Right lobe of liver (tissue), 6 donors: Measurements from ENCODE around the gene ATP6V1D. TPM values are rescaled to one million over a fixed set of nuclear protein-coding genes. Genes with fewer than 3 reads are reported as not detected.
"Not testable (repeated sequence)": the region's sequence is repeated elsewhere in the genome, so short reads cannot be mapped to it uniquely, and the experiment has no call there.

Experiments used
- ATAC-seq, 4 donors: fragments of 200-7000 bp; cut with Tn5 transposase; one replicate each; pipeline ENCODE4 v1.9.1; 2020; ENCODE audit warnings: mild to moderate bottlenecking in 4 of 4, moderate library complexity in 4 of 4
- DNase-seq, 3 donors: peaks; one replicate each; pipeline ENCODE4 v3.0.0-alpha.2; 2020
- H3K27ac ChIP-seq, 3 donors: fragments of 200-600 bp; one replicate each; pipeline ENCODE4 v1.8.0; 2022
- H3K27me3 ChIP-seq, 2 donors: fragments of 200-600 bp; one replicate each; pipeline ENCODE4 v1.8.0; 2022
- H3K36me3 ChIP-seq, 4 donors: fragments of 200-600 bp; sonication (generic) in 1 of 4; one replicate each; pipeline versions ENCODE4 v1.5.1 to v1.8.0; 2017 to 2022; ENCODE audit warnings: control low read depth in 1 of 4
- H3K4me1 ChIP-seq, 4 donors: fragments of 200-600 bp; sonication (generic) in 1 of 4; one replicate each; pipeline versions ENCODE4 v1.5.1 to v1.8.0; 2017 to 2022; ENCODE audit warnings: control low read depth in 1 of 4
- H3K4me3 ChIP-seq, 3 donors: fragments of 200-600 bp; one replicate each; pipeline ENCODE4 v1.8.0; 2022
- H3K9me3 ChIP-seq, 4 donors: fragments of 200-600 bp; sonication (generic) in 1 of 4; one replicate each; pipeline versions ENCODE4 v1.5.1 to v1.8.0; 2017 to 2022; ENCODE audit warnings: control low read depth in 1 of 4
- CTCF ChIP-seq, 4 donors: fragments of 200-600 bp in 3 of 4; fragments of 450-650 bp in 1 of 4; IDR thresholded peaks; one replicate each; pipeline versions ENCODE4 v1.5.1 to v1.8.0; 2016 to 2022; ENCODE audit warnings: antibody characterized with exemption in 4 of 4, mild to moderate bottlenecking in 2 of 4
- POLR2A ChIP-seq: fragments of 450-650 bp; IDR thresholded peaks from one replicate; pipeline ENCODE4 v1.6.1; 2017; ENCODE audit warnings: antibody characterized with exemption, mild to moderate bottlenecking
- WGBS: methylation state at CpG from one replicate; pipeline ENCODE4 v1.1.6; 2018; ENCODE audit warnings: low coverage, low lambda C conversion rate; ENCODE audit not compliant: insufficient coverage; ENCODE audit errors: missing lambda C conversion rate; 5-methylcytosine and 5-hydroxymethylcytosine counted together
- intact Hi-C, 2 donors: fragments of 100-400 bp; cut with DNase I; formaldehyde crosslinking; loops; one replicate each; pipeline versions ENCODE4 v1.11.2 to v1.14.1; 2022
- total RNA-seq, 6 experiments: library from RNA; depleted of rRNA in 2 of 6; stranded (reverse); fragments of >200 nt in 2 of 6; fragmentation: NEBNext Ultra II Directional in 3 of 6; extraction: Animal tissue kit (Norgen Biotek cat#: 25700) in 3 of 6; gene quantifications; one replicate each; pipeline versions ENCODE4 v1.1.0 to v1.2.4, GENCODE V29; 2016 to 2023
- donor health status: DM: no; HTN: yes; CAD: no.
- donor health status: DM: no; HTN: no; CAD: no.
- donor health status: DM: no; HTN: no; CAD: no.
- donor health status: DM: no; HTN: yes; CAD: no.
- donor health status: DM: no; HTN: yes; CAD: no.

ATP6V1D gene
- total RNA-seq, 6 experiments from 2014 or later, result 20.4 to 37.4 (median 27.9) TPM

GRCh38 chr14:67357186-67357968 lies 2.2 kb downstream of the ATP6V1D start:
- Histone ChIP-seq H3K36me3 (peaks cover 0 to 8% (median 0%) of the 10 kb centered on the region in 4 donors), H3K4me1 (peaks cover 0 to 27% (median 9%) of the 10 kb centered on the region in 4 donors), H3K27ac (no peak overlapping the region), H3K4me3 (no peak overlapping the region), H3K9me3 (no peaks in the 10 kb centered on the region), H3K27me3 (no peaks in the 10 kb centered on the region)
- ATAC-seq (no peak), DNase-seq (no peak)
- no peak for TF ChIP-seq CTCF (IDR thresholded peaks at IDR 0.05)
- 58% methylated on average over 4 of the region's 4 CpGs for WGBS
- intact Hi-C loops, result no loop called here

GRCh38 chr14:67352055-67352454 lies 7.5 kb downstream of the ATP6V1D start:
- Histone ChIP-seq H3K27me3 (no peaks in the 10 kb centered on the region), H3K4me3 (no peak overlapping the region), H3K4me1 (no peaks in the 10 kb centered on the region), H3K9me3 (no peaks in the 10 kb centered on the region), H3K36me3 (peaks cover 0 to 53% (median 12%) of the 10 kb centered on the region in 4 donors), H3K27ac (no peak overlapping the region)
- 90% methylated on average over 5 of the region's 5 CpGs for WGBS
- ATAC-seq (no peak), DNase-seq (no peak)
- TF ChIP-seq POLR2A, result no peak
- intact Hi-C loops, result no loop called here

GRCh38 chr14:67345583-67345982 lies 14.0 kb downstream of the ATP6V1D start:
- no peaks in the 10 kb centered on the region for H3K27me3 ChIP-seq
- ATAC-seq (no peak), DNase-seq (no peak)
- peaks cover 0 to 68% (median 15%) of the 10 kb centered on the region in 4 donors for H3K36me3 ChIP-seq
- TF ChIP-seq POLR2A, result no peak
- no peak for TF ChIP-seq CTCF (IDR thresholded peaks at IDR 0.05)
- intact Hi-C loops, result no loop called here
- no peak overlapping the region for H3K4me3 ChIP-seq
- no peaks in the 10 kb centered on the region for H3K4me1 ChIP-seq
- no peaks in the 10 kb centered on the region for H3K9me3 ChIP-seq
- H3K27ac ChIP-seq, result no peak overlapping the region

GRCh38 chr14:67343601-67344230 lies 15.9 kb downstream of the ATP6V1D start:
- Histone ChIP-seq H3K9me3 (no peaks in the 10 kb centered on the region), H3K27ac (no peak overlapping the region), H3K4me3 (no peak overlapping the region), H3K27me3 (no peaks in the 10 kb centered on the region), H3K36me3 (peaks cover 0 to 65% (median 6%) of the 10 kb centered on the region in 4 donors), H3K4me1 (no peaks in the 10 kb centered on the region)
- intact Hi-C loops, result no loop called here
- ATAC-seq (no peak), DNase-seq (no peak)
- no peak for TF ChIP-seq POLR2A
- TF ChIP-seq CTCF (IDR thresholded peaks at IDR 0.05), result no peak
- WGBS, result 95% methylated on average over 3 of the region's 4 CpGs

GRCh38 chr14:67341231-67341630 lies 18.4 kb downstream of the ATP6V1D start:
- no CpG with 5 or more reads among the region's 31 CpGs for WGBS
- H3K36me3 ChIP-seq, result peaks cover 0 to 64% (median 17%) of the 10 kb centered on the region in 4 donors
- ATAC-seq, H3K4me1 ChIP-seq, H3K27ac ChIP-seq, DNase-seq, H3K27me3 ChIP-seq, H3K9me3 ChIP-seq, intact Hi-C loops, H3K4me3 ChIP-seq: not testable (repeated sequence)
